ENCODE data around the gene ANKRD1.
"Not testable (repeated sequence)": the region's sequence is repeated elsewhere in the genome, so short reads cannot be mapped to it uniquely, and the experiment has no call there.

Gene ANKRD1

DNA sequence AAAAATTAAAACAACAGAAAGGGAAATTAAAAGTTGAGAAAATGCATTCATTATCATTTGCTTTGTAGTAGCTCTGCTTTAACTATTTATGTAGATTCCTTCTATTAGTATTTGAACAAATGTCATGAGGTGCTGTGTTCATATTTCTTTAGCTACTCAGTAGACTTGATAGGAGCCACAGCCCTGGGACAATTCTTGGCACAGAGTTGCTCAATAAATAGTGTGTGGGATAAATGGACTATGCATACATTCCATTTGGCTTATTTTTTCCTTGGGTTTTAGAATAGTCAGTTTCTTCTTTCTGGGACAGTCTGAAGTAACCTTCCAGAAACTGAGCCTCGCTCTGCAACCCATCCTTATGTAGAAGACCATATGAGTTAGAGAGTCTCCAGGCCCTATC lies 35.7 kb downstream of the ANKRD1 start:
- H3K36me3 ChIP-seq (ENCODE audit: control insufficient read depth, insufficient read depth, low read length): peaks cover 53% of the 10 kb centered on the region

DNA sequence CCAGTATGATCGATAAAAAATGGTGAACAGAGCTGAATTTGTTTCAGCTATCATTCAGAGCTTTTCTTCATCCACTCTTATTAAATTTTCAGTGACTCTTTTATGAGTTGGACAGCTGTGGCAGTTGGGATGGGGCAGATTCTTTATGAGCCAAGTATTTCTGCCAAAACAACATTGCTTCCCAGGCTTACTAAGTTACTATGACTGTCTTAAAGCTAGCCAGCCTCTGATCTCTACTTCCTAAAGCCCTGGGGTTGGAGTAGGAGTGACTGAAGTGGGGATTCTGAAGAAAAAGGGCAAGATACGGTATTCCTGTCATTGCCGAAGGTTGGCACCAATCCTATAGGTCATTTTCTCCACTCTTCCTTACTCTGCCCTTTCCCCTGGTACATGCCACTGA lies 36.5 kb downstream of the ANKRD1 start:
- Histone ChIP-seq H3K9me3 (ENCODE audit: control insufficient read depth, low read length) (no peaks in the 10 kb centered on the region), H3K36me3 (ENCODE audit: control insufficient read depth, insufficient read depth, low read length) (peaks cover 56% of the 10 kb centered on the region), H3K4me1 (ENCODE audit: control insufficient read depth, insufficient read depth, low read length, poor library complexity, severe bottlenecking) (no peaks in the 10 kb centered on the region), H3K27ac (ENCODE audit: insufficient read depth, low read length, poor library complexity, severe bottlenecking) (no peak overlapping the region), H3K4me3 (ENCODE audit: insufficient read depth, low read depth, low read length, poor library complexity, severe bottlenecking) (no peak overlapping the region), H3K27me3 (replicated peaks; ENCODE audit: control insufficient read depth, insufficient read depth, low read length, poor library complexity, severe bottlenecking) (no peaks in the 10 kb centered on the region)
- DNase-seq: no peak

More for the DNA sequence above, 35.7 kb downstream of the ANKRD1 start:
- Histone ChIP-seq H3K4me3 (ENCODE audit: insufficient read depth, low read depth, low read length, poor library complexity, severe bottlenecking) (no peak overlapping the region), H3K4me1 (ENCODE audit: control insufficient read depth, insufficient read depth, low read length, poor library complexity, severe bottlenecking) (no peaks in the 10 kb centered on the region), H3K27ac (ENCODE audit: insufficient read depth, low read length, poor library complexity, severe bottlenecking) (no peak overlapping the region), H3K9me3 (ENCODE audit: control insufficient read depth, low read length) (no peaks in the 10 kb centered on the region), H3K27me3 (replicated peaks; ENCODE audit: control insufficient read depth, insufficient read depth, low read length, poor library complexity, severe bottlenecking) (no peaks in the 10 kb centered on the region)
- no peak for DNase-seq

DNA sequence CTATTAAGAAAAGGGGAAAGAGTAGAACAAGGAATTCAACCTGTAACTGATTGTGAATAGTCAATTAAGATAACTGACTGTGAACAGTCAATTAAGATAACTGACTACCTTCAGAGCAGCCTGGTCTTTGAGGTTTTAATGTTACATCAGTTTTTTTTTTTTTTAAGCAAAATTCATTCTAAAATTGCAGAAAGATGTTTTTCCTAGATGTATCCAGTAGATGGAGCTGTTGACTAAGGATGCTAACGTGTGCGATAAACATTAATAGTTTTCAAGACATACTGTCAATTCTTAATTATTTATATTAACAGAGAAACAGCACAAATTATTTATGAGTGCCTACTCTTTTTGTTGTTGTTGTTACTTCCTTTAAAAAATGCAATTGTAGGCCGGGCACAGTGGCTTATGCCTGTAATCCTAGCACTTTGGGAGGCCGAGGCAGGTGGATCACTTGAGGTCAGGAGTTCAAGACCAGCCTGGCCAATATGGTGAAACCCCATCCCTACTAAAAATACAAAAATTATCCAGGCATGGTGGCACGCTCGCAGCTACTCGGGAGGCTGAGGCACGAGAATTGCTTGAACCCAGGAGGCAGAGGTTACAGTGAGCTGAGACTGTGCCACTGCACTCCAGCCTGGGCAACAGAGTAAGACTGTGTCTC lies 40.7 kb downstream of the ANKRD1 start:
- not testable (repeated sequence) for DNase-seq; H3K27me3 ChIP-seq (replicated peaks; ENCODE audit: control insufficient read depth, insufficient read depth, low read length, poor library complexity, severe bottlenecking); H3K27ac ChIP-seq (ENCODE audit: insufficient read depth, low read length, poor library complexity, severe bottlenecking); H3K9me3 ChIP-seq (ENCODE audit: control insufficient read depth, low read length); H3K4me1 ChIP-seq (ENCODE audit: control insufficient read depth, insufficient read depth, low read length, poor library complexity, severe bottlenecking); H3K4me3 ChIP-seq (ENCODE audit: insufficient read depth, low read depth, low read length, poor library complexity, severe bottlenecking)
- H3K36me3 ChIP-seq (ENCODE audit: control insufficient read depth, insufficient read depth, low read length): peaks cover 64% of the 10 kb centered on the region

DNA sequence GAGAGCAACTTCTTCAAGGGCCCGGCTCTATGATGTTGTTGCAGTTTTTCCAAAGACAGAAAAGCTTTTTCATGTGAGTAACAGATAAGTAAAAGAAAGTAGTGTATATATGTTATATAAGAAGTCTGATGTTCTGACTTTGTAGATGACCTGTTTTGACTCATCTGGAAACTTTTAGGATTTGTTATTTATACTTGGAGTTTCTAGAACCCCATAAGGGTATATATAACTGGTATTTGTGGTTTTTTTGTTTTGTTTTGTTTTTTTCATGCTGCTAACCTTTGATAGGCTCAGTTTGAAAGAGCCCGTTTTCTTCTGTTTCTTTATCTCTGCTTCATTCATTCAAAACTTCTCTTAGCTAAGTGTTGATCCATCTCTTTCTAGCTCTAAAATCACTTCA lies 41.8 kb downstream of the ANKRD1 start:
- DNase-seq: no peak
- Histone ChIP-seq H3K4me3 (ENCODE audit: insufficient read depth, low read depth, low read length, poor library complexity, severe bottlenecking) (no peak overlapping the region), H3K27me3 (replicated peaks; ENCODE audit: control insufficient read depth, insufficient read depth, low read length, poor library complexity, severe bottlenecking) (no peaks in the 10 kb centered on the region), H3K4me1 (ENCODE audit: control insufficient read depth, insufficient read depth, low read length, poor library complexity, severe bottlenecking) (no peaks in the 10 kb centered on the region), H3K27ac (ENCODE audit: insufficient read depth, low read length, poor library complexity, severe bottlenecking) (no peak overlapping the region), H3K9me3 (ENCODE audit: control insufficient read depth, low read length) (no peaks in the 10 kb centered on the region), H3K36me3 (ENCODE audit: control insufficient read depth, insufficient read depth, low read length) (peaks cover 55% of the 10 kb centered on the region)

DNA sequence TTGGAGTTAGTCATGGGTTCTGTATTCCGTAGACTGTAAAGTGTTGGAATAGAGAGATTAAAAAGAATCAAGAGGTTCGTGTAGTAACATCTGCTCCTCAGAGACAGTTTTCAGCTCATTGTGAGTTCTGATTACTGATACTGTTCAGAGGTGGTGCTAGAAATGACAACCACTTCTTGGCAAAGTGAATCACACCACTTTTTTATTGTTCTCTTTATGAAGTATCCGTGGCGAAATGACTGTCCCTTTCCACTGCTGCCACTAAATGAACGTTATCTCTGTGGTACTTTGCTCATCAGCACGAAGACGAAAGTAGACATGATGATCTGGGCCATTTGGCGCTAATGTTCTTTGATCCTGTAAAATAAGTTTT lies 48.3 kb downstream of the ANKRD1 start:
- DNase-seq: no peak

DNA sequence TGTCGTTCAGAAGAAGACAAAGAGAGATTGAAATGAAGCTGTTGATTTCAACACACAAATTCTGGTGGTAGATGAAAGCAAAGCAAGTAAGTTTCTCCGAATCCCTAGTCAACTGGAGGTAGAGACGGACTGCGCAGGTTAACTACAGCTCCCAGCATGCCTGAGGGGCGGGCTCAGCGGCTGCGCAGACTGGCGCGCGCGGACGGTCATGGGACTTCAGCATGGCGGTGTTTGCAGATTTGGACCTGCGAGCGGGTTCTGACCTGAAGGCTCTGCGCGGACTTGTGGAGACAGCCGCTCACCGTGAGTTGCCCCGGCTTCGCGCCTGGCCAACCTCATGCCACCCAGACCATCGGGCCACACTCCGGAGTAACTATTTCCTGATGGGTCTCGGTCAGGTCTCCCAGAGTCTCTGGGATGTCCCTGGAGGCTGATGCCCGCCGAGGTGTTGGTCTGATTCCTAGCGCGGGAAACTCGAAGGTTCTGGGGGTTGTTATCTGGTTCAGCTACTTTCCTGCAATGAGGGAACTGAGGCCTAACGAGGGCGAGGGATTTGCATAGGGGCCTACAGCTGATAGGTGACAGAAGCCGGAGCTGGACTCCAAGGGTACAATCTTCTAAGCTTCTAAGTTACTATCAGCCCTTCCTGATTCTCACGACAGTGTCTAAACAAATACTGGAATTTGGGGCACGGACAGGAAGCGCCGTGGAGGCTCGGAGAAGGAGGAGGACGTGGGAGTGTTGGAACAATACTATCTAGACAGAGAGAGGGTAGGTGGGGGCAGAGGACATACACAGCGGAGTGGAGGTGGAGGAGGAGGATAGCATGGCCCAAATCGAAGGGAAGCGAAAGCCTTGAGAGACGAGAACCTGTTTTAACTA lies 48.9 kb downstream of the ANKRD1 start, which contains the start of gene RPP30:
RPP30 (plus strand) TSS at position 209 of the 882 bp plus-strand sequence; CDS start at position 222, 13 bp downstream.
- DNase-seq: peak; percentile 58 to 71 (median 67)
- Histone ChIP-seq H3K27ac (ENCODE audit: insufficient read depth, low read length, poor library complexity, severe bottlenecking) (peak within 1 kb of the TSS; percentile 67), H3K36me3 (ENCODE audit: control insufficient read depth, insufficient read depth, low read length) (peaks cover 17% of the 10 kb centered on the region), H3K27me3 (replicated peaks; ENCODE audit: control insufficient read depth, insufficient read depth, low read length, poor library complexity, severe bottlenecking) (no peaks in the 10 kb centered on the region), H3K4me1 (ENCODE audit: control insufficient read depth, insufficient read depth, low read length, poor library complexity, severe bottlenecking) (peaks cover 4% of the 10 kb centered on the region), H3K4me3 (ENCODE audit: insufficient read depth, low read depth, low read length, poor library complexity, severe bottlenecking) (peak within 1 kb of the TSS; percentile 98), H3K9me3 (ENCODE audit: control insufficient read depth, low read length) (no peaks in the 10 kb centered on the region)

More for the DNA sequence above, 48.3 kb downstream of the ANKRD1 start:
- peaks cover 4% of the 10 kb centered on the region for H3K4me1 ChIP-seq (ENCODE audit: control insufficient read depth, insufficient read depth, low read length, poor library complexity, severe bottlenecking)
- H3K27ac ChIP-seq (ENCODE audit: insufficient read depth, low read length, poor library complexity, severe bottlenecking): no peak overlapping the region
- H3K4me3 ChIP-seq (ENCODE audit: insufficient read depth, low read depth, low read length, poor library complexity, severe bottlenecking): peak overlapping the region; percentile 98
- H3K9me3 ChIP-seq (ENCODE audit: control insufficient read depth, low read length): no peaks in the 10 kb centered on the region
- no peaks in the 10 kb centered on the region for H3K27me3 ChIP-seq (replicated peaks; ENCODE audit: control insufficient read depth, insufficient read depth, low read length, poor library complexity, severe bottlenecking)
- H3K36me3 ChIP-seq (ENCODE audit: control insufficient read depth, insufficient read depth, low read length): peaks cover 22% of the 10 kb centered on the region

DNA sequence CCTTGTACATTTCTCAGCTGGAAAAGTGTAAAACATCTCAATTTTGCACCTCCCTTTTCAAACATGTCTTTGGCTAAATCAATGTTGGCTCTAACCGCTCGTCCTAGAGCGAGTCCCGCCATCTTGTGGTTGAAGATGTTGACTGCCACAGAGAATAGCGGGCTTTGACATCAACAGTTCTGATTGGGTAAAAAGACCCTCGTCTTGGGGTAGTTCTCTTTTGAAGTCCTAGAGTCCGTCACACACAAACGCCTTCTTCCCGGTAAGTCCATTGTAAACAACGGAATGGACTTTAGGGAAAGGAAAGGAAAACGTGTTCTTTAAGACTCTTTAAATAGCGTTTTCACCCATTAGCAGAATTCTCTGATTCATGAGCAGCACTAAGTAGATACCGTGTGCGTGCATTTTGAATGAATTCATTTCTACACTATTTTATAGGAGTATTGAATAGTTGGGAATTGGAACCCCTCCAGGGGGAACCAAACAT lies 49.6 kb downstream of the ANKRD1 start:
- H3K9me3 ChIP-seq (ENCODE audit: control insufficient read depth, low read length): no peaks in the 10 kb centered on the region
- no peaks in the 10 kb centered on the region for H3K27me3 ChIP-seq (replicated peaks; ENCODE audit: control insufficient read depth, insufficient read depth, low read length, poor library complexity, severe bottlenecking)
- H3K27ac ChIP-seq (ENCODE audit: insufficient read depth, low read length, poor library complexity, severe bottlenecking): peak overlapping the region; percentile 67
- peak overlapping the region; percentile 98 for H3K4me3 ChIP-seq (ENCODE audit: insufficient read depth, low read depth, low read length, poor library complexity, severe bottlenecking)
- H3K36me3 ChIP-seq (ENCODE audit: control insufficient read depth, insufficient read depth, low read length): peaks cover 10% of the 10 kb centered on the region
- H3K4me1 ChIP-seq (ENCODE audit: control insufficient read depth, insufficient read depth, low read length, poor library complexity, severe bottlenecking): peaks cover 4% of the 10 kb centered on the region
- DNase-seq: peak in 2 of 3 donors; percentile 5 to 9

DNA sequence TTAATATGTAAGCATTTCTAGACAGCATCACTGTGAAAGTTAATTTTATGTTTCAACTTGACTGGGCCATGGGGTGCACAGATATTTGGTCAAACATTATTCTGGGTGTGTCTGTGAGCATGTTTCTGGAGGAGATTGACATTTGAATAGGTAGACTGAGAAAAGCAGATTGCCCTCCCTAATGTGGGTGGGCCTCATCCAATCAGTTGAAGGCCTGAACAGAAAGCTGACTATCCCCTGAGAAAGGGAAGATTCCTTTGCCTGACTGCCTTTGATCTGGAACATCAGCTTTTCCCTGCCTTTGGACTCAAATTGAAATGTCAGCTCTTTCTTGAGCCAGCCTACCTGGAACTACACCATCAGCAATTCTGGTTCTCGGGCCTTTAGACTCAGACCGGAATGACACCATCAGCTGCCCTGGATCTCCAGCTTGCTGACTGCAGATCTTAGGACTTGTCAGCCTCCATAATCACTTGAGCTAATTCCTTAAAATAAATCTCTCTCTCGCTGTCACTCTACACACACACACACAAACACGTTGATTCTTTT lies 54.8 kb downstream of the ANKRD1 start:
- H3K36me3 ChIP-seq (ENCODE audit: control insufficient read depth, insufficient read depth, low read length): no peaks in the 10 kb centered on the region
- DNase-seq: no peak
- H3K27me3 ChIP-seq (replicated peaks; ENCODE audit: control insufficient read depth, insufficient read depth, low read length, poor library complexity, severe bottlenecking): no peaks in the 10 kb centered on the region
- no peak overlapping the region for H3K4me3 ChIP-seq (ENCODE audit: insufficient read depth, low read depth, low read length, poor library complexity, severe bottlenecking)
- H3K4me1 ChIP-seq (ENCODE audit: control insufficient read depth, insufficient read depth, low read length, poor library complexity, severe bottlenecking): no peaks in the 10 kb centered on the region
- H3K27ac ChIP-seq (ENCODE audit: insufficient read depth, low read length, poor library complexity, severe bottlenecking): no peak overlapping the region
- no peaks in the 10 kb centered on the region for H3K9me3 ChIP-seq (ENCODE audit: control insufficient read depth, low read length)

DNA sequence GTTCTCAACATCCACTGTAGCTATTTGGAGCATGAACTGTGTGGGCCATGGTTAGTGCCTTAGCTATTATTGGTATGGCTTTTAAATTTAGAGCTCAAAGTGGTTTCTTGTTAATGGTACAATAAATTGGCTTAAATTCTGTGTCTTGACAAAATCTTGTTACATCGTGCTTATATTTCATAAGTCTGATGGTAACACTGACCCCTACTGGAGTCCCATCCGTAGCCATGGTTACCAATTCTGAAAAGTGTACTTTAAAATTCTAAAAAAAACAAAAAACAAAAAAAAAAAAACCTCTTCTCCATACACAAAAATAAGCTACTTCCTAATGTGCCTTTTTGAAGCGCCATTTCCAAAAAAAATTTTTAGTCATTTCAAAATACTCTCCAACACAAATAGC lies 55.5 kb downstream of the ANKRD1 start:
- Histone ChIP-seq H3K4me1 (ENCODE audit: control insufficient read depth, insufficient read depth, low read length, poor library complexity, severe bottlenecking) (no peaks in the 10 kb centered on the region), H3K4me3 (ENCODE audit: insufficient read depth, low read depth, low read length, poor library complexity, severe bottlenecking) (no peak overlapping the region), H3K27ac (ENCODE audit: insufficient read depth, low read length, poor library complexity, severe bottlenecking) (no peak overlapping the region), H3K36me3 (ENCODE audit: control insufficient read depth, insufficient read depth, low read length) (no peaks in the 10 kb centered on the region), H3K9me3 (ENCODE audit: control insufficient read depth, low read length) (no peaks in the 10 kb centered on the region), H3K27me3 (replicated peaks; ENCODE audit: control insufficient read depth, insufficient read depth, low read length, poor library complexity, severe bottlenecking) (no peaks in the 10 kb centered on the region)
- no peak for DNase-seq

Measured in effector memory CD4-positive, alpha-beta T cell (primary cell).